K562 (cell line): ENCODE data around the gene ITSN1. TPM values are rescaled to one million over a fixed set of nuclear protein-coding genes. Genes with fewer than 3 reads are reported as not detected.

Source experiments
- ARID1B ChIP-seq: fragments of 450-650 bp; IDR thresholded peaks from 2 replicates; pipeline ENCODE4 v1.6.1; 2016; ENCODE audit warnings: antibody characterized with exemption, mild to moderate bottlenecking, inconsistent platforms
- ATF1 ChIP-seq, 2 experiments: fragments of 450-650 bp in 1 of 2; IDR thresholded peaks; 2 replicates each; pipeline ENCODE4 v1.6.1; 2016; ENCODE audit warnings: missing compliant biosample characterization in 1 of 2, missing genetic modification characterization in 1 of 2
- ATF7 ChIP-seq: fragments of 450-650 bp; IDR thresholded peaks from 2 replicates; pipeline ENCODE4 v1.7.1; 2014; ENCODE audit warnings: mild to moderate bottlenecking, moderate library complexity
- CHD2 ChIP-seq: IDR thresholded peaks from 2 replicates; pipeline ENCODE4 v1.6.1; 2011; ENCODE audit warnings: low read depth, low read length
- CTBP1 ChIP-seq: fragments of 450-650 bp; IDR thresholded peaks from 2 replicates; pipeline ENCODE4 v1.6.1; 2016; ENCODE audit warnings: borderline replicate concordance
- DPF2 ChIP-seq: fragments of 450-650 bp; IDR thresholded peaks from 2 replicates; pipeline ENCODE4 v1.6.1; 2016
- GTF2F1 ChIP-seq: IDR thresholded peaks from 2 replicates; pipeline ENCODE4 v1.6.1; 2011; ENCODE audit warnings: low read depth, low read length, improper control_type of control experiment
- L3MBTL2 ChIP-seq: fragments of 450-650 bp; IDR thresholded peaks from 2 replicates; pipeline ENCODE4 v1.6.1; 2016; ENCODE audit warnings: mild to moderate bottlenecking, moderate library complexity
- MAFG ChIP-seq: fragments of 450-650 bp; conservative IDR thresholded peaks from 2 replicates; pipeline ENCODE4 v1.6.1; 2016; ENCODE audit warnings: missing genetic modification characterization, missing compliant biosample characterization
- MLLT1 ChIP-seq, 2 experiments: fragments of 450-650 bp; IDR thresholded peaks; 2 replicates each; pipeline ENCODE4 v1.6.1; 2016
- RAD21 ChIP-seq, 2 experiments: fragments of 250-450 bp in 1 of 2; fragments of 450-650 bp in 1 of 2; sonication (Bioruptor Pico) in 1 of 2; formaldehyde crosslinking in 1 of 2; IDR thresholded peaks in 1 of 2; conservative IDR thresholded peaks in 1 of 2; 2 replicates each; pipeline versions ENCODE4 v1.4.0 to v1.8.0; 2020 to 2022; ENCODE audit warnings: mild to moderate bottlenecking in 2 of 2, moderate library complexity in 1 of 2
- SMARCA4 ChIP-seq: fragments of 450-650 bp; IDR thresholded peaks from 2 replicates; pipeline ENCODE4 v1.6.1; 2016
- STAG1 ChIP-seq: sonication (generic); formaldehyde crosslinking; IDR thresholded peaks from 2 replicates; pipeline ENCODE4 v1.5.0; 2020; ENCODE audit warnings: missing genetic modification reagents, borderline replicate concordance
- TCF3 ChIP-seq: sonication (generic); formaldehyde crosslinking; IDR thresholded peaks from 2 replicates; pipeline ENCODE4 v1.4.0; 2020; ENCODE audit warnings: mild to moderate bottlenecking, missing genetic modification reagents
- XRCC5 ChIP-seq: fragments of 200-400 bp; formaldehyde crosslinking; IDR thresholded peaks from 2 replicates; pipeline ENCODE4 v1.6.1; 2017; ENCODE audit warnings: low read depth, mild to moderate bottlenecking, low read length
- YY1 ChIP-seq, 3 experiments: IDR thresholded peaks; 2 replicates each; pipeline ENCODE4 v1.6.1; 2011; ENCODE audit warnings: low read length in 2 of 3, mild to moderate bottlenecking in 2 of 3, moderate library complexity in 2 of 3, borderline replicate concordance in 1 of 3, control low read depth in 1 of 3, low read depth in 1 of 3; ENCODE audit not compliant: insufficient read depth in 3 of 3, insufficient replicate concordance in 2 of 3, control insufficient read depth in 1 of 3, insufficient read length in 1 of 3; ENCODE audit errors: extremely low read depth in 1 of 3
- ZBTB7A ChIP-seq: IDR thresholded peaks from 2 replicates; pipeline ENCODE4 v1.6.1; 2011; ENCODE audit warnings: low read depth, mild to moderate bottlenecking, low read length, moderate library complexity, borderline replicate concordance; ENCODE audit not compliant: control insufficient read depth
- ZFP36 ChIP-seq: fragments of 150-350 bp; IDR thresholded peaks from 2 replicates; pipeline ENCODE4 v1.6.1; 2018; ENCODE audit warnings: low read length, low read depth; ENCODE audit not compliant: partially characterized antibody
- ZNF24 ChIP-seq: fragments of 450-650 bp; IDR thresholded peaks from 2 replicates; pipeline ENCODE4 v1.6.1; 2016
- ZNF316 ChIP-seq: fragments of 450-650 bp; IDR thresholded peaks from 2 replicates; pipeline ENCODE4 v1.6.1; 2016
- ZNF740 ChIP-seq, 3 experiments: fragments of 200-800 bp in 1 of 3; sonication (Bioruptor generic) in 1 of 3; sonication (generic) in 1 of 3; formaldehyde crosslinking in 1 of 3; IDR thresholded peaks; 2 replicates each; pipeline versions ENCODE4 v1.6.1 to v1.8.0; 2016 to 2022; ENCODE audit warnings: mild to moderate bottlenecking in 2 of 3, missing compliant biosample characterization in 2 of 3, missing genetic modification characterization in 2 of 3, missing genetic modification reagents in 1 of 3
- polyA plus RNA-seq, 8 experiments: library from polyadenylated mRNA; depleted of rRNA in 4 of 8; stranded (reverse) in 5 of 8; unstranded in 3 of 8; fragments of >200 nt; fragmentation: Nextera tagmentation in 2 of 8; fragmentation: Illumina TruSeq in 1 of 8; extraction: Ambion mirVana in 2 of 8; extraction: Trizol in 1 of 8; gene quantifications; 2 replicates each; pipeline versions ENCODE4 v1.2.1 to v1.2.3, GENCODE V29; 2011 to 2014; ENCODE audit warnings: inconsistent platforms in 1 of 8, missing spikeins in 1 of 8
- total RNA-seq, 7 experiments: library from RNA; depleted of rRNA in 6 of 7; stranded (reverse); fragments of >200 nt in 6 of 7; fragmentation: Illumina TruSeq in 2 of 7; extraction: Trizol in 2 of 7; gene quantifications; 2 replicates each; pipeline versions ENCODE4 v1.2.1 to v1.2.3, GENCODE V29; 2011 to 2021; ENCODE audit warnings: low replicate concordance in 1 of 7
- TF ChIP-seq, protein P1 (sequence below), 2 experiments: IDR thresholded peaks; 2 replicates each; pipeline ENCODE4 v1.6.1; 2012; ENCODE audit warnings: improper control_type of control experiment in 2 of 2, low read depth in 2 of 2, low read length in 2 of 2, borderline replicate concordance in 1 of 2

The ITSN1 gene
- total and polyA plus RNA-seq, 9 of the 15 experiments (the other 6 are each of a cell fraction or from before 2014, with no cell fraction given) = 1.1 to 12.6 (median 4.8) TPM

DNA sequence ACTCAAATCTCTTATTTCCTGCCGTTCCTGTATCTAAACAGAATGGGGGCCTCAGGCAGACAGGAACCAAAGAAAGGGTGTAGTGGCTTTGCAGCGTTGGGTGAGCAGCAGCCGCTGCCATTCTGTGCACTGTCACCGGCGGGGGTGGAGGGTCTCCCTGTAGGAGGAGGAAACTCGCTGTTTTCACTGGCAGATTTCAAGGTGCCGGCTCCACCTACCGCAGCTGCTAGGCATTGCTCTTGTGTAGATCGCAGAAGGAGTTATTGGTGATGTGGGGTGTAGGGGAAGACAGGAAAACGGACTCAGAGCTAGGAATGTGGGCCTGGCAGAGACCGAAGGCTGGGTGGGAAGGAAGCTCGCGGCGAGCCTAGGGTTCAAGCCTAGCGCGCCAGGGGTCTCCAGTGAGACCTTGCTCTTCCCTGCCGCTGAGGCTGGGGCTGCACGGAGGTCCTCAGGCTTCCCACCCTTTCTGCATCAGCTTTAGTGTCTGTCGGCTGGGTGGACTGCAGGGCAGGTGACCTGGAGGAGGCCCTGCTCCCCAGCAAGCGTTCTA is 252.5 kb downstream of the ITSN1 start (continued):
- TF ChIP-seq YY1 (IDR thresholded peaks at IDR 0.05; ENCODE audit: borderline replicate concordance in 1 of 3, control insufficient read depth in 1 of 3, extremely low read depth in 1 of 3, insufficient read depth in 3 of 3, insufficient read length in 1 of 3, insufficient replicate concordance in 2 of 3, low read depth in 1 of 3, low read length in 2 of 3) (peak in 2 of 3 experiments; percentile 70 to 83), ATF7 (peak; percentile 41; the same call in 1 of the 2 replicates), ZBTB7A (peak; percentile 98), MLLT1 (IDR thresholded peaks at IDR 0.05) (peak in 1 of 2 experiments; percentile 60; a peak in 2 of 4 replicates), ZNF316 (0 out of 2 replicates have a peak, but pooled peaks have one; percentile 34), ATF1 (CRISPR knock-in tag; IDR thresholded peaks at IDR 0.05) (no peak), ATF1 (tag; IDR thresholded peaks at IDR 0.05) (peak; percentile 42; the same call in 1 of the 2 replicates), CTBP1 (peak; percentile 51; the same call in 1 of the 2 replicates), RAD21 (CRISPR knock-in tag; conservative IDR thresholded peaks at IDR 0.05 in 1 of 2, IDR thresholded peaks at IDR 0.05 in 1 of 2) (peak; percentile 86 to 92), MAFG (peak; percentile 52; the same call in 1 of the 2 replicates), GTF2F1 (no peak), ZNF24 (peak; percentile 9; the same call in 1 of the 2 replicates), ZNF740 (CRISPR knock-in tag; IDR thresholded peaks at IDR 0.05) (no peak), ZNF740 (tag; IDR thresholded peaks at IDR 0.05) (no peak), CHD2 (no peak), SMARCA4 (0 out of 2 replicates have a peak, but pooled peaks have one; percentile 35), L3MBTL2 (peak; percentile 12; the same call in 1 of the 2 replicates), ZFP36 (peak; percentile 92), DPF2 (peak; percentile 63), XRCC5 (peak; percentile 41; the same call in 1 of the 2 replicates), TCF3 (CRISPR knock-in tag) (no peak), STAG1 (CRISPR knock-in tag) (peak; percentile 80; the same call in 1 of the 2 replicates), ARID1B (peak; percentile 49)
- TF ChIP-seq, protein P1, sequence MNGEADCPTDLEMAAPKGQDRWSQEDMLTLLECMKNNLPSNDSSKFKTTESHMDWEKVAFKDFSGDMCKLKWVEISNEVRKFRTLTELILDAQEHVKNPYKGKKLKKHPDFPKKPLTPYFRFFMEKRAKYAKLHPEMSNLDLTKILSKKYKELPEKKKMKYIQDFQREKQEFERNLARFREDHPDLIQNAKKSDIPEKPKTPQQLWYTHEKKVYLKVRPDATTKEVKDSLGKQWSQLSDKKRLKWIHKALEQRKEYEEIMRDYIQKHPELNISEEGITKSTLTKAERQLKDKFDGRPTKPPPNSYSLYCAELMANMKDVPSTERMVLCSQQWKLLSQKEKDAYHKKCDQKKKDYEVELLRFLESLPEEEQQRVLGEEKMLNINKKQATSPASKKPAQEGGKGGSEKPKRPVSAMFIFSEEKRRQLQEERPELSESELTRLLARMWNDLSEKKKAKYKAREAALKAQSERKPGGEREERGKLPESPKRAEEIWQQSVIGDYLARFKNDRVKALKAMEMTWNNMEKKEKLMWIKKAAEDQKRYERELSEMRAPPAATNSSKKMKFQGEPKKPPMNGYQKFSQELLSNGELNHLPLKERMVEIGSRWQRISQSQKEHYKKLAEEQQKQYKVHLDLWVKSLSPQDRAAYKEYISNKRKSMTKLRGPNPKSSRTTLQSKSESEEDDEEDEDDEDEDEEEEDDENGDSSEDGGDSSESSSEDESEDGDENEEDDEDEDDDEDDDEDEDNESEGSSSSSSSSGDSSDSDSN (IDR thresholded peaks at IDR 0.05; ENCODE audit: borderline replicate concordance in 1 of 2, low read depth in 2 of 2, low read length in 2 of 2) = 0 out of 4 replicates have a peak, but pooled peaks of 1 of the 2 experiments have one; percentile 58
